Embryonic facial prominence (tissue), 1 donor: ENCODE results near the gene TNIP2.
"Not testable (repeated sequence)": the region's sequence is repeated elsewhere in the genome, so short reads cannot be mapped to it uniquely, and the experiment has no call there.

Experiments used
- DNase-seq: peaks from one replicate; pipeline ENCODE4 v3.0.0-alpha.2; 2016; ENCODE audit errors: extremely low spot score

Gene TNIP2

GRCh38 chr4:2768124-2768523 is 12.0 kb upstream of the TNIP2 start:
- DNase-seq, result no peak

- no peak for DNase-seq
Observed at GRCh38 chr4:2767705-2768074, 11.6 kb upstream of the TNIP2 start.

GRCh38 chr4:2767046-2767704 is 11.0 kb upstream of the TNIP2 start:
- no peak for DNase-seq

GRCh38 chr4:2765832-2766526 is 9.8 kb upstream of the TNIP2 start:
- DNase-seq, result no peak

DNA sequence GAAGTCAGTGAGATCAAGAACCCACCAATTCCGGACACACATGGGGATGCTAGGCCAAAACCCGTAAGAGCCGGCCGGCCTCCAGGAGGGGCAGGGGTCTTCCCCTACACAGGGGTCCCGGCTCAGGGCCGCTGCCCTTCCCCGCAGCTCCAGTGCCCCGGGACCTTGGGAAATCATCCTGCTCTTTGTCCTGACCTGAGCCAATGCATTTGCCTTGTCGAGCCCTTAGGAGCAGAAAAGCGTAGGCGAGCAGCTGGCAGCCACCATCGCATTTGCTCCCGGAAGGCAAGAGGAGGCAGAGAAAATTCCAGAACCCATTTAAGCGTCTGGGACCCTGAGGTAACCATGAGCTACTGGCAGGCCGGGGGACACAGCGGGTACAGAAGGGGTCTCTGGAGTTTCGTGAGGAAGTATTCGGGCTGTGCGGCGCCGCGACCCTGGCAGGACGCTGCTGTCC is 7.4 kb upstream of the TNIP2 start:
- no peak for DNase-seq

DNA sequence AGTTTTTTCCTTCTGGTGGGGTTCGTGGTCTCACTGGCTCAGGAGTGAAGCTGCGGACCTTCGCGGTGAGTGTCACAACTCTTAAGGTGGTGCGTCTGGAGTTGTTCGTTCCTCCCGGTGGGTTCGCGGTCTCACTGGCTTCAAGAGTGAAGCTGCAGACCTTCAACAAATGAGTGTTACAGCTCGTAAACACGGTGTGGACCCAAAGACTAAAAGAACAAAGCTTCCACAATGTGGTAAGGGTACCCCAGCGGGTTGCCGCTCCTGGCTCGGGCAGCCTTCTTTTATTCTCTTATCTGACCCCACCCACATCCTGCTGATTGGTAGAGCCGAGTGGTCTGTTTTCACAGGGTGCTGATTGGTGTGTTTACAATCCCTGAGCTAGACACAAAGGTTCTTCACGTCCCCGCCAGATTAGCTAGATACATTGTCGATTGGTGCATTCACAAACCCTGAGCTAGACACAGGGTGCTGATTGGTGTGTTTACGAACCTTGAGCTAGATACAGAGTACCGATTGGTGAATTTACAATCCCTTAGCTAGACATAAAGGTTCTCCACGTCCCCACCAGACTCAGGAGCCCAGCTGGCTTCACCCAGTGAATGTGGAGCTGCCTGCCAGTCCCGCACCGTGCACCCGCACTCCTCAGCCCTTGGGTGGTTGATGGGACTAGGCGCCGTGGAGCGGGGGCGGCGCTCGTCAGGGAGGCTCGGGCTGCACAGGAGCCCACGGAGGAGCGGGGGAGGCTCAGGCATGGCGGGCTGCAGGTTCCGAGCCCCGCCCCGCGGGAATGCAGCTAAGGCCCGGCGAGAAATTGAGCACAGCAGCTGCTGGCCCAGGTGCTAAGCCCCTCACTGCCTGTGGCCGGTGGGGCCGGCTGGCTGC is 6.6 kb upstream of the TNIP2 start:
- DNase-seq, result not testable (repeated sequence)

DNA sequence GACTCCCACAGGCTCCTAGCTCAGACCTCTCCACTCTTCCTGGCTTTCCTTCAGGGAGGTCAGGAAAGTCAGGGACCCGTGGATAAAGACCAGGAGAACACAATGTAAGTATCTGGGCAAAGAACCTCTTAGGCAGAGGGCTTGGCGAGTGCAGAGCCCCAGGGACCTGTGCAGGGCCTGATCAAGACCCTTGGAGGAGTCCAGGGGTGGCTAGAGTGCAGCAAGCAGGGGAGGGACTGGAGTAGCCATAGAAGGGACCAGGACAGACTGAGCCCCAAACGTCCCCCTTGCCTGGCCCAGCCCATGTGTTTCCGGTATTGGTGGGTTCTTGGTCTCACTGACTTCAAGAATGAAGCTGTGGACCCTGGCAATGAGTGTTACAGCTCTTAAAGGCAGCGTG is 5.9 kb upstream of the TNIP2 start:
- DNase-seq, result no peak

DNA sequence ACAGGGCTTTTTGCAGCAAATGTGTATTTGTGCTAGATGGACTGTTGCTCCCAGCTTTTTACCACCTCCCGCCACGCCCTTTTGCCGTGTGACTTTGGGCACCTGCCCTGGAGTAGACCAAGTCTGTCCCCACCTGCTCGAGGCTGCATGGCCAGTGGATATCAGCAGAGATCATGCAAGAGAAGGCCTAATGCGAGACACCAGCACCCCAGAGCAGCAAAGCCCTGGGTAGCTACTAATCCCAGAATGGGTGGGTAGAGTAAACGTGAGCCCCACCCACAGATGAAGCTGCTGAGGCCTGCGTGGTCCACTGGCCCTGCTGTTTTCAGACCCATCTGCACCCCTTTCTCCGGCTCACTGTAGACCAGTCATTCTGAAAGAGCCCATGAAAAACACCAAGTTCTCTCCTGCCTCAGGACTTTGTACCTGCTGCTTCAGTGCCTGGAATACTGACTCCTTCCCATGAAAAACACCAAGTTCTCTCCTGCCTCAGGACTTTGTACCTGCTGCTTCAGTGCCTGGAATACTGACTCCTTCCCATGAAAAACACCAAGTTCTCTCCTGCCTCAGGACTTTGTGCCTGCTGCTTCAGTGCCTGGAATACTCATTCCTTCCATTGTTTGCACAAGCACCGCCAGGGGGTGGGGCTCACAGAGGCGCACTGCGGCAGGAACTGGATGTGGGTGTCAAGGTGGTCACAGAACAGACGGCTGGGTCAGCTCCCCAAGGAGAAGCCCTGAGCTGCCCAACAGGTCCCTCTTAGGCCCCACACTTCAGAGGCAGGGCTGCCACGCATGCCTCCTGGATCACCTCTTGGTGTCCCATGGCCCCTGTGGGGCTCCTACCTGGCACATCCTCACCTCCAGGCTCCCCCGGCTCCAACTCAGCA is 5.1 kb upstream of the TNIP2 start:
- DNase-seq, result no peak

GRCh38 chr4:2757426-2757825 is 1.3 kb upstream of the TNIP2 start:
- DNase-seq, result no peak

GRCh38 chr4:2756691-2757350 is 685 bp upstream of the TNIP2 start:
- DNase-seq, result no peak

- no peak for DNase-seq
Observed at GRCh38 chr4:2754848-2755819, 1.0 kb downstream of the TNIP2 start.

DNA sequence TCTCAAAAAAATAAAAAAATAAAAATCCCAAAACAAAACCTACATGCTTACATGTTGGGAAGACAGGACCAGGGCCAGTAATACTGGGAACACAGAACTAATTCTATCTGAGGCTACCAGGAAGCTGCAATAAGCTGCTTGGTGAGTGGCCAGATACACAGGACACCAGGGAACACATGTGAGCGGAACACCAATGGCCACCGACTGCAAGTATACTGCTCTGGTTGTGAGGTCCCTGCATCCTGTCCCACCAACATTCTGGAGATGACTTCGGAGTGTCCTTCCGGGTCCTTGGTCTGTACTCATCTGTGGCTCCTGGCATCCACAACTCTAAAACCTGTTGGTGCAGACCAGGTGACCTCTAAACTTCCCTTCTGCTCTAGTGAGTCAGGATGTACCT is 2.7 kb downstream of the TNIP2 start:
- DNase-seq, result no peak

DNA sequence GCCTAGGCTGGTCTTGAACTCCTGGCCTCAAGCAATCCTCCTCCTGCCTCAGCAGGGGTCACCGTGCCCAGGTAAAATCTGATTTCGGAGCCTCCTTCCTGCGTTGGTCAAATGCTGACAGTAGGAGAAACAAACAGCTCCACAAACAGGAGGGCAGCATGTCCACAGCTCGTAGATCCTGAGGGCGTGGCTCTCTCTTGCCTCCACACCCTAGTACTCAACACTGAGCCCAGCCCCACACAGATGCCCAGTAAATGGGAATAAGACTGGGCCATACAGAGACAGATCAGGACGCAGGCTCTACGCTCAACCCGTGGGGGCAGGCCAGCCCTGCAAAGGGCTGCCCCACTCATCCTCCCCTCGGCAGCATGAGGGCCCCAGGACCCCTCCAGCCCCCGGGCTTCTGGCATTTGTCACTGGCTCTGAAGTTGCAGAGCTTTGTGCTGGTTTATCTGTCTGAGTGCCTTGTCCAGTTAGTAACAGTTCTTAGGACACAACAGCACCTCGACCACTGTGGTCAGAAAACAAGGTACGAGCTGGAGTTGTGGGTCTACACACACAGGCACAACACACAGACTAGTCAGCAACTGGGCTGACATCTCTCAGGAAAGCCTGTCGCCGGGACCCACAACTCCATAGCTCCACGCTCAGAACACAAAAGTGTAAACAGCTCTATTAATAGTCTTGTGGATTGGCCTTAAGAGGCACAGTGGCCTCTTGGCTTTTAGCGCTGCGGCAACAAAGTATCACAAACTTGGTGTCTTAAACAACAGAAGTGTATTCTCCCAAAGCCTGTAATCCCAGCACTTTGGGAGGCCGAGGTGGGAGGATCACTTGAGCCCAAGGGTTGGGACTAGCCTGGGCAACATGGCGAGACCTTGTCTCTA is 5.2 kb downstream of the TNIP2 start:
- DNase-seq, result no peak

GRCh38 chr4:2746891-2747695 is 9.0 kb downstream of the TNIP2 start:
- no peak for DNase-seq

DNA sequence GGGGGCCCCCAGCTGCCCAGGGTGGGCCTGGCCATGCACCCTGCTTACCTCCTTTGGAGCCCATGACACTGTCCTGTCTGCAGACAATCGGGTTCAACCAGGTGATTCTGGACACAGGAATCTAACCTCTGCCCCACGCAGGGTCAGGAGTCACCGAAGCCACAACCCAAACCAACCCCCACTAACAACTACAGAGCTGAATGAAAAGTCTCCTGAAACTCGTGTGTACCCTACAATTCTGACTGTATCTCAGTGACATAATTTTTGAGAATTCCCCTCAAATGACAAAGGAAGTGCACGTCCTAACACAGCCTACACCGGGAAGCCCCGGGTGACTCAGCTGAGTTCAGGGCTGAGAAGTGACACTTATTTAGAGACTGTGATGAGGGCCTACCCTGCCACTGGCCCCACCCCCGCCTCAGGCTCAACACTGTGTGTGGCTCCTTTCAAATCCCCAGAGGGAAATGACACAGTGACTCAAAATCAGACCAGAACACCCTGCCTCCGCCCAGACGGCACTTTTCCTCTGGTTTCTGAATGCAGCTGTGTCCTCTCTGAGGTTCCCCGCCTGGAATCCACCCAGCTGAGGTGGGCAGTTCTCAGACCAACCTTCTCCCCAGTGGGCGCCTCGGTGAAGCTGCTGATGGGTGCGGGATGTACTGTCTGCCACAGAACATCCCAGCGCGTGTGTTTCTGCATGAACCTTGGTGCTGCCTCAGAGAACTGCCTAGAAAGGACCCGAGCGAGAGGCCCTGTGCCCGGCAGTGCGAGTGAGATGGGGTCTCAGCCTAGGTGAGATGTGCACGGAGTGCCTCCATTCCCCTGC is 9.9 kb downstream of the TNIP2 start:
- no peak for DNase-seq

GRCh38 chr4:2745516-2745915 is 10.6 kb downstream of the TNIP2 start:
- no peak for DNase-seq
